Stomach (tissue), 9 donors: ENCODE results near the gene OR56B4. TPM values are rescaled to one million over a fixed set of nuclear protein-coding genes. Genes with fewer than 3 reads are reported as not detected.

Source experiments
- DNase-seq, 2 donors: peaks; one replicate each; pipeline versions ENCODE4 v3.0.0 to v3.0.0-alpha.2; 2013 to 2019
- H3K27ac ChIP-seq, 5 donors: fragments of 200-600 bp in 4 of 5; sonication (generic) in 4 of 5; one replicate each; pipeline ENCODE4 v1.5.1; 2013 to 2019; ENCODE audit warnings: mild to moderate bottlenecking in 1 of 5, moderate library complexity in 1 of 5
- H3K27me3 ChIP-seq, 3 donors: fragments of 200-600 bp; sonication (generic); one replicate each; pipeline ENCODE4 v1.5.1; 2017 to 2019; ENCODE audit warnings: mixed run types in 1 of 3
- H3K36me3 ChIP-seq, 4 donors: fragments of 200-600 bp; sonication (generic); 1 replicate in 3 of 4; 2 replicates in 1 of 4; pipeline ENCODE4 v1.5.1; 2016 to 2019
- H3K4me1 ChIP-seq, 4 donors: fragments of 200-600 bp; sonication (generic); one replicate each; pipeline ENCODE4 v1.5.1; 2016 to 2019
- H3K4me3 ChIP-seq, 4 donors: fragments of 200-600 bp; sonication (generic) in 3 of 4; one replicate each; pipeline ENCODE4 v1.5.1; 2016 to 2019; ENCODE audit warnings: mild to moderate bottlenecking in 1 of 4
- H3K9me3 ChIP-seq, 4 donors: fragments of 200-600 bp; sonication (generic); one replicate each; pipeline ENCODE4 v1.5.1; 2016 to 2019
- CTCF ChIP-seq, 7 experiments: fragments of 450-650 bp in 4 of 7; fragments of 200-600 bp in 3 of 7; sonication (generic) in 3 of 7; IDR thresholded peaks; one replicate each; pipeline ENCODE4 v1.5.1; 2016 to 2019; ENCODE audit warnings: antibody characterized with exemption in 7 of 7, control low read depth in 2 of 7, mild to moderate bottlenecking in 1 of 7
- EP300 ChIP-seq: sonication (generic); formaldehyde crosslinking; IDR thresholded peaks from one replicate; pipeline ENCODE4 v1.6.1; 2017; ENCODE audit warnings: antibody characterized with exemption
- POLR2A ChIP-seq, 4 donors: fragments of 450-650 bp; IDR thresholded peaks; one replicate each; pipeline ENCODE4 v1.6.1; 2016; ENCODE audit warnings: antibody characterized with exemption in 4 of 4, control low read depth in 2 of 4, mild to moderate bottlenecking in 1 of 4, moderate library complexity in 1 of 4
- POLR2AphosphoS5 ChIP-seq, 3 donors: sonication (generic); formaldehyde crosslinking; IDR thresholded peaks; one replicate each; pipeline ENCODE4 v1.6.1; 2016; ENCODE audit warnings: antibody characterized with exemption in 3 of 3
- WGBS, 5 donors: extraction: QIAGEN DNeasy Blood & Tissue Kit in 3 of 5; methylation state at CpG; one replicate each; pipeline versions ENCODE4 v1.1.5 to v1.1.7; 2013 to 2018; 5-methylcytosine and 5-hydroxymethylcytosine counted together
- intact Hi-C: fragments of 100-400 bp; cut with DNase I; formaldehyde crosslinking; loops from one replicate; pipeline ENCODE4 v1.15.1; 2023; ENCODE audit warnings: low total_unique reads
- polyA plus RNA-seq, 3 donors: library from polyadenylated mRNA; stranded (reverse); fragments of 200-250 nt; gene quantifications; one replicate each; pipeline ENCODE4 v1.2.3, GENCODE V29; 2013
- total RNA-seq, 5 donors: library from RNA; depleted of rRNA; stranded (reverse); fragments of >200 nt; gene quantifications; one replicate each; pipeline versions ENCODE4 v1.1.0 to v1.2.3, GENCODE V29; 2014 to 2016
- donor health status: healthy with polysubstance abuse.
- donor health status: Bipolar disorder and iron deficiency.
- donor health status: healthy.

The OR56B4 gene
- total and polyA plus RNA-seq, 8 donors: 0.61 TPM; not detected in 7

GRCh38 chr11:6110011-6110410, 2.5 kb downstream of the OR56B4 start:
- WGBS, 5 donors: 40 to 68% (median 51%) methylated on average over 1 of the region's 1 CpG; no CpG with 5 or more reads in 1 of the 5 donors
- Histone ChIP-seq H3K4me3 (no peak overlapping the region), H3K36me3 (no peaks in the 10 kb centered on the region), H3K4me1 (no peaks in the 10 kb centered on the region), H3K9me3 (no peaks in the 10 kb centered on the region), H3K27me3 (no peaks in the 10 kb centered on the region), H3K27ac (no peak overlapping the region)
- no peak for TF ChIP-seq POLR2AphosphoS5 (IDR thresholded peaks at IDR 0.05)
- no peak for TF ChIP-seq POLR2A (IDR thresholded peaks at IDR 0.05)
- TF ChIP-seq EP300: no peak
- no peak for TF ChIP-seq CTCF (IDR thresholded peaks at IDR 0.05)
- intact Hi-C loops: no loop called here
- no peak for DNase-seq

GRCh38 chr11:6111673-6112072, 4.2 kb downstream of the OR56B4 start:
- Histone ChIP-seq H3K9me3 (peaks cover 0 to 4% (median 0%) of the 10 kb centered on the region in 4 donors), H3K4me3 (no peak overlapping the region), H3K4me1 (no peaks in the 10 kb centered on the region), H3K36me3 (no peaks in the 10 kb centered on the region), H3K27ac (no peak overlapping the region), H3K27me3 (no peaks in the 10 kb centered on the region)
- TF ChIP-seq POLR2A (IDR thresholded peaks at IDR 0.05): no peak
- no peak for TF ChIP-seq CTCF (IDR thresholded peaks at IDR 0.05)
- no peak for TF ChIP-seq EP300
- WGBS, 5 donors: 42 to 69% (median 54%) methylated on average over 2 of the region's 2 CpGs
- no peak for DNase-seq
- intact Hi-C loops: no loop called here

- H3K9me3 ChIP-seq: peaks cover 0 to 4% (median 0%) of the 10 kb centered on the region in 4 donors
- TF ChIP-seq EP300 (no peak), POLR2AphosphoS5 (IDR thresholded peaks at IDR 0.05) (no peak), CTCF (IDR thresholded peaks at IDR 0.05) (no peak), POLR2A (IDR thresholded peaks at IDR 0.05) (no peak)
- no peaks in the 10 kb centered on the region for H3K36me3 ChIP-seq
- no peak overlapping the region for H3K4me3 ChIP-seq
- intact Hi-C loops: no loop called here
- 88 to 94% (median 91%) methylated on average over 1 of the region's 1 CpG for WGBS, 5 donors
- no peak for DNase-seq
- no peak overlapping the region for H3K27ac ChIP-seq
- H3K4me1 ChIP-seq: no peaks in the 10 kb centered on the region
- H3K27me3 ChIP-seq: no peaks in the 10 kb centered on the region
Measured at GRCh38 chr11:6116638-6117037, 9.2 kb downstream of the OR56B4 start.

GRCh38 chr11:6124245-6124644, 16.8 kb downstream of the OR56B4 start:
- DNase-seq: no peak
- TF ChIP-seq POLR2AphosphoS5 (IDR thresholded peaks at IDR 0.05) (no peak), EP300 (no peak), CTCF (IDR thresholded peaks at IDR 0.05) (no peak), POLR2A (IDR thresholded peaks at IDR 0.05) (no peak)
- H3K4me1 ChIP-seq: no peaks in the 10 kb centered on the region
- no peak overlapping the region for H3K4me3 ChIP-seq
- H3K27me3 ChIP-seq: no peaks in the 10 kb centered on the region
- no peaks in the 10 kb centered on the region for H3K36me3 ChIP-seq
- WGBS, 5 donors: 50 to 61% (median 52%) methylated on average over 3 of the region's 3 CpGs
- H3K27ac ChIP-seq: no peak overlapping the region
- no peaks in the 10 kb centered on the region for H3K9me3 ChIP-seq
- intact Hi-C loops: no loop called here
